ENCODE results near the gene RCL1.

Gene RCL1

GRCh38 chr9:4799775-4800174, 7.0 kb downstream of the RCL1 start:
- TF ChIP-seq, protein P1, sequence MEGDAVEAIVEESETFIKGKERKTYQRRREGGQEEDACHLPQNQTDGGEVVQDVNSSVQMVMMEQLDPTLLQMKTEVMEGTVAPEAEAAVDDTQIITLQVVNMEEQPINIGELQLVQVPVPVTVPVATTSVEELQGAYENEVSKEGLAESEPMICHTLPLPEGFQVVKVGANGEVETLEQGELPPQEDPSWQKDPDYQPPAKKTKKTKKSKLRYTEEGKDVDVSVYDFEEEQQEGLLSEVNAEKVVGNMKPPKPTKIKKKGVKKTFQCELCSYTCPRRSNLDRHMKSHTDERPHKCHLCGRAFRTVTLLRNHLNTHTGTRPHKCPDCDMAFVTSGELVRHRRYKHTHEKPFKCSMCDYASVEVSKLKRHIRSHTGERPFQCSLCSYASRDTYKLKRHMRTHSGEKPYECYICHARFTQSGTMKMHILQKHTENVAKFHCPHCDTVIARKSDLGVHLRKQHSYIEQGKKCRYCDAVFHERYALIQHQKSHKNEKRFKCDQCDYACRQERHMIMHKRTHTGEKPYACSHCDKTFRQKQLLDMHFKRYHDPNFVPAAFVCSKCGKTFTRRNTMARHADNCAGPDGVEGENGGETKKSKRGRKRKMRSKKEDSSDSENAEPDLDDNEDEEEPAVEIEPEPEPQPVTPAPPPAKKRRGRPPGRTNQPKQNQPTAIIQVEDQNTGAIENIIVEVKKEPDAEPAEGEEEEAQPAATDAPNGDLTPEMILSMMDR (IDR thresholded peaks at IDR 0.05; ENCODE audit: low read depth, low read length): no peak
- H3K4me3 ChIP-seq (replicated peaks in 1 of 2; ENCODE audit: low read depth in 2 of 2, low read length in 2 of 2): no peak overlapping the region
- DNase-seq (ENCODE audit: low read depth in 2 of 2): no peak

DNA sequence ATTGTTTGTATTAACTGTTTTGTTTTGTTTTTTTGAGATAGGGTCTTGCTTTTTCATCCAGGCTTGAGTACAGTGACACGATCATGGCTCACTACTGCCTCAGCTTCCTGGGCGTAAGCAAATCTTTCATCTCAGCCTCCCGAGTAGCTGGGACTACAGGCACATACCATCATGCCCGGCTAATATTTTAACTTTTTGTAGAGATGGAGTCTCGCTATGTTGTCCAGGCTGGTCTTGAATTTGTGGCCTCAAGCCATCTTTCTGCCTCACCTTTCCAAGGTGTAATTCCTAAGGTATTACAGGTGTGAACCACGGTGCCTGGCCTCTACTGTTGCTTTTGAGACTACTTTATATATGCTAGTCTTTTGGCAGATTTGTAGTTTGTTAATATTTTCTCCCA, 8.4 kb downstream of the RCL1 start:
- no peak overlapping the region for H3K4me3 ChIP-seq (replicated peaks in 1 of 2; ENCODE audit: low read depth in 2 of 2, low read length in 2 of 2)
- DNase-seq (ENCODE audit: low read depth in 2 of 2): no peak
- TF ChIP-seq, protein P1 (IDR thresholded peaks at IDR 0.05; ENCODE audit: low read depth, low read length): no peak

GRCh38 chr9:4803670-4804530, 11.2 kb downstream of the RCL1 start:
- DNase-seq (ENCODE audit: low read depth in 2 of 2): no peak
- TF ChIP-seq, protein P1 (IDR thresholded peaks at IDR 0.05; ENCODE audit: low read depth, low read length): no peak
- H3K4me3 ChIP-seq (replicated peaks in 1 of 2; ENCODE audit: low read depth in 2 of 2, low read length in 2 of 2): no peak overlapping the region

DNA sequence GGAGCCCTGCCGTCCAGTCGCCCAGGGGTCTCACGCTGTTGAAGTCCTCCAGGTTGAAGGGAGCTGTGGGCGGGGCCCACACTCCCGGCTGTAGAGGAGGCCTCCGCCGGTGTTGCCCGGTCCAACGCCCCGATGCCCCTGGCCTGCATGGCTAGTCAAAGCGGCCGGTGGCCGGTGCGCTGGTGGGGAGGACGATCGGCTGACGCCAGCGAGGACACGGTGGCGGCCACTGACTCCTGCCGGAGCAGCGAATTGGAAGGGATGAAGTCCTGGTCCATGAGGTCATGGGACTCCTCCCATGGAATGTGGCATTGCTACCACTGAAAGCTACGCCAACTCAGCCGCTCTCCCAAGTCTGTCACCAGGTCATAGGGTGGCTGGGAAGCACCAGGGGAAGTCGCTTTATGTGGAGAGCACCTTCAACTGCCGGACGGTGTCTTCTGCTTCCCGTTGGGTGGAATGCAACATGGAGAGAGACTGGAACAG, 11.8 kb downstream of the RCL1 start:
- TF ChIP-seq, protein P1 (IDR thresholded peaks at IDR 0.05; ENCODE audit: low read depth, low read length): no peak
- no peak overlapping the region for H3K4me3 ChIP-seq (replicated peaks in 1 of 2; ENCODE audit: low read depth in 2 of 2, low read length in 2 of 2)
- DNase-seq (ENCODE audit: low read depth in 2 of 2): no peak

- no peak for DNase-seq (ENCODE audit: low read depth in 2 of 2)
- H3K4me3 ChIP-seq (replicated peaks in 1 of 2; ENCODE audit: low read depth in 2 of 2, low read length in 2 of 2): no peak overlapping the region
- TF ChIP-seq, protein P1 (IDR thresholded peaks at IDR 0.05; ENCODE audit: low read depth, low read length): no peak
These were observed 12.6 kb downstream of the RCL1 start for GRCh38 chr9:4805191-4805918.

- H3K4me3 ChIP-seq (replicated peaks in 1 of 2; ENCODE audit: low read depth in 2 of 2, low read length in 2 of 2): no peak overlapping the region
- TF ChIP-seq, protein P1 (IDR thresholded peaks at IDR 0.05; ENCODE audit: low read depth, low read length): no peak
- DNase-seq (ENCODE audit: low read depth in 2 of 2): no peak
These were observed 17.8 kb downstream of the RCL1 start for GRCh38 chr9:4810565-4810964.
